ENCODE measurements around the gene NUMB. TPM values are rescaled to one million over a fixed set of nuclear protein-coding genes. Genes with fewer than 3 reads are reported as not detected.

Gene NUMB
- polyA plus RNA-seq, 1 experiment = 131 TPM

DNA sequence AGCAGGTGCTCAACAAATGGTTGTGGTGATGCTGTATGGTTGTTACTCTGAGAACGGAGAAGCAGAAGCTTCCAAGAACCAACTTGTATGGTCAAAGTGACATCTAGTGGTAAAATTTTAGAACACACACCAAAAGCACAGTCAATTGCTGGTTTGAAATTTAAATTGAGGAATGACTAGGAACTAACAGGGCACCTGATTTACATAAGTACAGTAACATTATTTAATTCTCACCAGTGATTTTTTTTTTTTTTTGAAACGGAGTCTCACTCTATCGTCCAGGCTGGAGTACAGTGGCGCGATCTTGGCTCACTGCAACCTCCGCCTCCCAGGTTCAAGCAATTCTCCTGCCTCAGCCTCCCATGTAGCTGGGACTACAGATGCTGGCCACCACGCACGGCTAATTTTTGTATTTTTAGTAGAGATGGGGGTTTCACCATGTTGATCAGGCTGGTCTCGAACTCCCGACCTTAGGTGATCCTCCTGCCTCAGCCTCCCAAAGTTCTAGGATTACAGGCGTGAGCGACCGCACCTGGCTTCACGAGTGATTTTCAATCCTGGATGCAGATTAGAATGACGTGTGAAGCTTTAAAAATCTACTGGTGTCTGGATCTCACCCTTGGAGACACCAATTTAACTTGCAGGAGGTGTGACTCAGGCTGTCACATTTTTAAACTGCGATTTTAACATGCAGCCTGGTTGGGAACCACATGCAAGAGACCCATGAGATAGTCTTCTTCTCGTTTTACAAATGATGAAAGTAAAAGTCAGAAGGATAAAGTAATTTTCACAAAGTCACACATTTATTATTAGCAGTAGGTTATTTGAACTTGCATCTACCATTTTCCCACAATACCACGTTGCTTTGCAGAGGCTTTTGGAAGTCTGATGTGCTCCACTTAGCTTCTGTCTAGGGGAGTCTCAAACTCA, 14.1 kb upstream of the NUMB start:
- Histone ChIP-seq H3K4me3 (ENCODE audit: low read depth, low read length) (no peak overlapping the region), H3K36me3 (ENCODE audit: control insufficient read depth, insufficient read depth, low read length) (no peaks in the 10 kb centered on the region), H3K27me3 (ENCODE audit: control insufficient read depth, insufficient read depth, low read length) (no peaks in the 10 kb centered on the region)
- no peak for DNase-seq (ENCODE audit: low read depth)
- ChIA-PET CTCF (interaction anchor here (0.5 to 11.7 kb wide), 43 partner anchors 8 to 735 kb away, joined by 3 to 110 read pairs (median 4); partner anchors contain the start of genes NUMB and RIOX1), POLR2A (interaction anchor here (0.6 kb wide), 1 partner anchor 14 kb away, joined by 3 read pairs; the partner anchor contains the start of gene NUMB)
- TF ChIP-seq, protein P1, sequence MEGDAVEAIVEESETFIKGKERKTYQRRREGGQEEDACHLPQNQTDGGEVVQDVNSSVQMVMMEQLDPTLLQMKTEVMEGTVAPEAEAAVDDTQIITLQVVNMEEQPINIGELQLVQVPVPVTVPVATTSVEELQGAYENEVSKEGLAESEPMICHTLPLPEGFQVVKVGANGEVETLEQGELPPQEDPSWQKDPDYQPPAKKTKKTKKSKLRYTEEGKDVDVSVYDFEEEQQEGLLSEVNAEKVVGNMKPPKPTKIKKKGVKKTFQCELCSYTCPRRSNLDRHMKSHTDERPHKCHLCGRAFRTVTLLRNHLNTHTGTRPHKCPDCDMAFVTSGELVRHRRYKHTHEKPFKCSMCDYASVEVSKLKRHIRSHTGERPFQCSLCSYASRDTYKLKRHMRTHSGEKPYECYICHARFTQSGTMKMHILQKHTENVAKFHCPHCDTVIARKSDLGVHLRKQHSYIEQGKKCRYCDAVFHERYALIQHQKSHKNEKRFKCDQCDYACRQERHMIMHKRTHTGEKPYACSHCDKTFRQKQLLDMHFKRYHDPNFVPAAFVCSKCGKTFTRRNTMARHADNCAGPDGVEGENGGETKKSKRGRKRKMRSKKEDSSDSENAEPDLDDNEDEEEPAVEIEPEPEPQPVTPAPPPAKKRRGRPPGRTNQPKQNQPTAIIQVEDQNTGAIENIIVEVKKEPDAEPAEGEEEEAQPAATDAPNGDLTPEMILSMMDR (IDR thresholded peaks at IDR 0.05; ENCODE audit: insufficient read depth, low read depth, low read length) = peak; percentile 65

DNA sequence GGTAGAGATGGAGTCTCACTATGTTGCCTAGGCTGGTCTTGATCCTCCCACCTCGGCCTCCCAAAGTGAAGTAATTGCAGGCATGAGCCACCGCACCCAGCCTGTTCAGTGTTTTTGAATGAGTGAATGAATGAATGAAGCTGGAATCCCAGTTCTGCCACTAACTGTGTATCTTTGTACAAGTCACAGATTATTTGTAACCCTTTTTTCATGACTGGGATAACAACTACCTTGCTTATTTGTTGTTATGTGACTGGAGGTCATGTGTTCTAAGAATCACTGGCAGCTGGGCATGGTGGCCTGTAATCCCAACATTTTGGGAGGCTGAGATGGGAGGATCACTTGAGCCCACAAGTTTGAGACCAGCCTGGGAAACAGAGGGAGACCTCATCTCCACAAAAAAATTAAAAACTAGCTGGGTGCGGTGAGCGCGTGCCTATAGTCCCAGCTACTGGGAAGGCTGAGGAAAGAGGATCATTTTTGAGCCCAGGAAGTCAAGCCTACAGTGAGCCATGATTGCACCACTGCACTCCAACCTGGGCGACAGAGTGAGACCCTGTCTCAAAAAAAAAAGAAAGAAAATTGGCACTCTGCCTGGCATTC, 13.3 kb upstream of the NUMB start:
- no peaks in the 10 kb centered on the region for H3K36me3 ChIP-seq (ENCODE audit: control insufficient read depth, insufficient read depth, low read length)
- TF ChIP-seq, protein P1 (IDR thresholded peaks at IDR 0.05; ENCODE audit: insufficient read depth, low read depth, low read length) = no peak
- ChIA-PET CTCF (interaction anchor here (0.6 to 11.7 kb wide), 44 partner anchors 9 to 734 kb away, joined by 3 to 110 read pairs (median 4); partner anchors contain the start of genes NUMB and RIOX1), POLR2A (interaction anchor here (0.6 kb wide), 1 partner anchor 13 kb away, joined by 3 read pairs; the partner anchor contains the start of gene NUMB)
- no peak overlapping the region for H3K4me3 ChIP-seq (ENCODE audit: low read depth, low read length)
- no peak for DNase-seq (ENCODE audit: low read depth)
- H3K27me3 ChIP-seq (ENCODE audit: control insufficient read depth, insufficient read depth, low read length) = no peaks in the 10 kb centered on the region

DNA sequence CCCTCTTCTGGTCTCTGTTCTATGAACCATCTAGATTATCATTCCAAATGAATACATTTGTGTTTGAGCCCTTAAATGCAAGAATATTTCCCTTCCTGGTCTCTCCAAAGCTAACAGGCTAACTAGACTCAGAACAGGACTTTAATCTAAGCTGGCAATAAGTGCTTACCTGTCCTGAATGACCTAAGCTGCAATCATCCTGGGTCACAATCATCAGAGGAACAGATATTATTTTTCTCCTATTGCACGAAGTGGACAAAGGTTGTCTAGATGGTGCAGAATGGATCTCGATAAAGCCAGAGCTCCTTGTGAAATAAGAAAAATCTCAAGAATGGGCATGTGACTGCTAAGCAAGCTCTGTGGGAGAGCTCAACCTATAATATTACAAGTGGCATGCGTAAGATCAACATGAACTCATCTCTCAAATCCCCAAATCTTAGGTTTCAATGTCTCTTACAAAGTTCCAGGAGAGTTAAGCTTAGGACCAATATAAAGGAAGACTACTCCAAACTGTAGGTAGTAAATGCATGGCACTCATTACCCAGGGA, 10.6 kb upstream of the NUMB start:
- no peak overlapping the region for H3K4me3 ChIP-seq (ENCODE audit: low read depth, low read length)
- CTCF ChIA-PET = interaction anchor here (1.2 to 11.7 kb wide), 4 partner anchors 14 to 296 kb away, joined by 3 to 110 read pairs (median 10); no protein-coding TSS in a partner anchor
- H3K27me3 ChIP-seq (ENCODE audit: control insufficient read depth, insufficient read depth, low read length) = no peaks in the 10 kb centered on the region
- POLR2A ChIA-PET = no interaction called here
- no peaks in the 10 kb centered on the region for H3K36me3 ChIP-seq (ENCODE audit: control insufficient read depth, insufficient read depth, low read length)
- TF ChIP-seq, protein P1 (IDR thresholded peaks at IDR 0.05; ENCODE audit: insufficient read depth, low read depth, low read length) = no peak
- no peak for DNase-seq (ENCODE audit: low read depth)

DNA sequence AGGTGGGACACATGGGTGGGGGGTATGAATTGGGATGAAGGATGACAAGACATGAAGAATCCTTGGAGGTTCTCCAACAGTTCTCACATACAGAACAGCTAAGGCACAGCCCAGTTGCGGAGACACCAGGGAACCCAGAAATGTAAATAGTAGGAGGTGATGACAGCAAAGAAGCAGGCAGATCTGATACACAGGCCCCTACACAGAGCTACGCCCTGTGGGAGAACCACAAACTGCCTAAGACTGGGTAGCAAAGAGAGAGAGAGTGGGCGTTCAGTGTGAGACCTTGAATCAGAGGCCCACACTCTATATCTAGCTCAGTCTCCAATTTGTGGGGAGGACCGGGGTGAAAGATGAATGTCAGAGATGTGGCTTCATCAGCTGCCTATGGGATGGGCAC, 9.5 kb upstream of the NUMB start:
- no peaks in the 10 kb centered on the region for H3K36me3 ChIP-seq (ENCODE audit: control insufficient read depth, insufficient read depth, low read length)
- DNase-seq (ENCODE audit: low read depth) = no peak
- no peak overlapping the region for H3K4me3 ChIP-seq (ENCODE audit: low read depth, low read length)
- TF ChIP-seq, protein P1 (IDR thresholded peaks at IDR 0.05; ENCODE audit: insufficient read depth, low read depth, low read length) = no peak
- CTCF ChIA-PET = interaction anchor here (0.6 to 11.7 kb wide), 5 partner anchors 10 to 295 kb away, joined by 3 to 110 read pairs (median 4); no protein-coding TSS in a partner anchor
- POLR2A ChIA-PET = no interaction called here
- no peaks in the 10 kb centered on the region for H3K27me3 ChIP-seq (ENCODE audit: control insufficient read depth, insufficient read depth, low read length)
